Activated T-helper 17 cell treated with anti-CD3 and anti-CD28 coated beads, Interleukin-2, amount 50 U/mL, for 72 hours (primary cell): ENCODE measurements around the gene TLCD3B. TPM values are rescaled to one million over a fixed set of nuclear protein-coding genes. Genes with fewer than 3 reads are reported as not detected.

ENCODE experiments used
- ATAC-seq: fragments of 150-1000 bp; cut with Tn5 transposase; replicated peaks from 2 replicates; pipeline ENCODE4 v1.10.0; 2021; ENCODE audit warnings: mild to moderate bottlenecking, moderate library complexity
- H3K27ac Mint-ChIP-seq: one replicate; pipeline ENCODE4 v1.8.0; 2022; ENCODE audit warnings: mixed read lengths
- H3K27me3 Mint-ChIP-seq: one replicate; pipeline ENCODE4 v1.8.0; 2022; ENCODE audit warnings: mixed read lengths
- H3K36me3 Mint-ChIP-seq: one replicate; pipeline ENCODE4 v1.8.0; 2022; ENCODE audit warnings: low read depth, mild to moderate bottlenecking, mixed read lengths
- H3K4me1 Mint-ChIP-seq: one replicate; pipeline ENCODE4 v1.8.0; 2022; ENCODE audit warnings: mixed read lengths
- H3K4me3 Mint-ChIP-seq: one replicate; pipeline ENCODE4 v1.8.0; 2022; ENCODE audit warnings: mild to moderate bottlenecking, mixed read lengths
- H3K9me3 Mint-ChIP-seq: one replicate; pipeline ENCODE4 v1.8.0; 2022; ENCODE audit warnings: mixed read lengths
- total RNA-seq, 2 donors: library from RNA; stranded (reverse); gene quantifications; one replicate each; pipeline ENCODE4 v1.2.3, GENCODE V29; 2022

TLCD3B gene
- total RNA-seq, 2 donors from 2014 or later = 1.9 to 7.4 TPM

GRCh38 chr16:29975134-29975538 lies 55.9 kb downstream of the TLCD3B start:
- H3K4me1 Mint-ChIP-seq = peaks cover 22% of the 10 kb centered on the region
- no peak for ATAC-seq

More at GRCh38 chr16:29975134-29975538, 55.9 kb downstream of the TLCD3B start:
- peaks cover 45% of the 10 kb centered on the region for H3K36me3 Mint-ChIP-seq
- H3K9me3 Mint-ChIP-seq = no peaks in the 10 kb centered on the region
- H3K27me3 Mint-ChIP-seq = no peaks in the 10 kb centered on the region
- peak overlapping the region; percentile 95 for H3K4me3 Mint-ChIP-seq
- peak overlapping the region; percentile 93 for H3K27ac Mint-ChIP-seq

Other genes with a start within 250 kb of the TLCD3B start
- 100 to 1,000 TPM; 122 to 139 TPM for gene KIF22, start 240.5 kb downstream of the TLCD3B start, total RNA-seq
- gene MAZ, start 224.7 kb downstream of the TLCD3B start, total RNA-seq = 100 to 1,000 TPM; 239 to 288 TPM
- gene PRRT2, start 219.1 kb downstream of the TLCD3B start, total RNA-seq = 1 to 10 TPM; 1.2 to 9.1 TPM
- gene PAGR1, start 215.1 kb downstream of the TLCD3B start, total RNA-seq = 10 to 100 TPM; 26.8 to 26.9 TPM
- 100 to 1,000 TPM; 101 to 133 TPM for gene MVP, start 210.8 kb downstream of the TLCD3B start, total RNA-seq
- gene CDIPT, start 168.0 kb downstream of the TLCD3B start, total RNA-seq = 10 to 100 TPM; 36.1 to 45.9 TPM
- gene SEZ6L2, start 131.7 kb downstream of the TLCD3B start, total RNA-seq = under 1 TPM in 1 of 2 donors, not detected in 1; 0.56 TPM
- 1 to 10 TPM; 3.1 to 3.5 TPM for gene ASPHD1, start 130.8 kb downstream of the TLCD3B start, total RNA-seq
- gene KCTD13, start 105.0 kb downstream of the TLCD3B start, total RNA-seq = 10 to 100 TPM; 31.9 to 36.0 TPM
- gene TMEM219, start 69.2 kb downstream of the TLCD3B start, total RNA-seq = 10 to 100 TPM; 55.2 to 70.8 TPM
- 10 to 100 TPM; 34.9 to 44.0 TPM for gene TAOK2, start 57.4 kb downstream of the TLCD3B start, total RNA-seq
- 10 to 100 TPM; 23.9 to 34.1 TPM for gene HIRIP3, start 35.7 kb downstream of the TLCD3B start, total RNA-seq
- gene INO80E, start 35.0 kb downstream of the TLCD3B start, total RNA-seq = 100 to 1,000 TPM in 1 of 2 donors, 10 to 100 TPM in 1; 77.9 to 116 TPM
- gene DOC2A, start 20.2 kb downstream of the TLCD3B start, total RNA-seq = 1 to 10 TPM in 1 of 2 donors, under 1 TPM in 1; 0.19 to 1.0 TPM
- not detected for gene C16orf92, start 8.1 kb downstream of the TLCD3B start, total RNA-seq
- 1,000 to 10,000 TPM; 2,200 to 3,862 TPM for gene ALDOA, start 34.5 kb upstream of the TLCD3B start, total RNA-seq
- gene PPP4C, start 44.7 kb upstream of the TLCD3B start, total RNA-seq = 100 to 1,000 TPM; 111 to 147 TPM
- gene TBX6, start 60.7 kb upstream of the TLCD3B start, total RNA-seq = 1 to 10 TPM; 1.1 to 3.7 TPM
- gene YPEL3, start 64.9 kb upstream of the TLCD3B start, total RNA-seq = 100 to 1,000 TPM in 1 of 2 donors, 10 to 100 TPM in 1; 34.7 to 107 TPM
- 10 to 100 TPM; 13.4 to 37.8 TPM for gene GDPD3, start 82.3 kb upstream of the TLCD3B start, total RNA-seq
- 100 to 1,000 TPM in 1 of 2 donors, 10 to 100 TPM in 1; 73.1 to 141 TPM for gene MAPK3, start 91.9 kb upstream of the TLCD3B start, total RNA-seq
- gene CORO1A, start 152.3 kb upstream of the TLCD3B start, total RNA-seq = 1,000 to 10,000 TPM in 1 of 2 donors, 100 to 1,000 TPM in 1; 649 to 1,196 TPM
- 100 to 1,000 TPM; 100 to 267 TPM for gene BOLA2B, start 162.4 kb upstream of the TLCD3B start, total RNA-seq
- gene SLX1A, start 162.6 kb upstream of the TLCD3B start, total RNA-seq = 10 to 100 TPM; 34.1 to 69.0 TPM
- 10 to 100 TPM; 30.9 to 39.5 TPM for gene SULT1A3, start 168.0 kb upstream of the TLCD3B start, total RNA-seq
- gene NPIPB13, start 217.2 kb upstream of the TLCD3B start, total RNA-seq = 10 to 100 TPM; 16.1 to 25.1 TPM